SH-SY5Y (cell line): ENCODE data around the gene PRKCZ.

Experiments
- GATA2 ChIP-seq: IDR thresholded peaks from 2 replicates; pipeline ENCODE4 v1.6.1; 2011; ENCODE audit warnings: mild to moderate bottlenecking, low read depth, low read length
- GATA3 ChIP-seq: IDR thresholded peaks from 2 replicates; pipeline ENCODE4 v1.6.1; 2011; ENCODE audit warnings: low read depth, mild to moderate bottlenecking, low read length, moderate library complexity

Gene PRKCZ

GRCh38 chr1:2125350-2126211 lies 75.4 kb downstream of the PRKCZ start:
- TF ChIP-seq GATA3 = no peak
- TF ChIP-seq GATA2 = no peak

- TF ChIP-seq GATA3 = no peak
- TF ChIP-seq GATA2 = no peak
Measured at GRCh38 chr1:2126331-2127186, 76.3 kb downstream of the PRKCZ start.

GRCh38 chr1:2127187-2128145 lies 77.3 kb downstream of the PRKCZ start:
- TF ChIP-seq GATA2 (no peak), GATA3 (no peak)

GRCh38 chr1:2128189-2128901 lies 78.1 kb downstream of the PRKCZ start:
- TF ChIP-seq GATA2 (no peak), GATA3 (no peak)

- no peak for TF ChIP-seq GATA3
- no peak for TF ChIP-seq GATA2
Measured at GRCh38 chr1:2129256-2129943, 79.2 kb downstream of the PRKCZ start.

- TF ChIP-seq GATA3 (no peak), GATA2 (no peak)
Measured at GRCh38 chr1:2130156-2130555, 79.9 kb downstream of the PRKCZ start.

- TF ChIP-seq GATA2 (no peak), GATA3 (no peak)
Measured at GRCh38 chr1:2130871-2131289, 80.7 kb downstream of the PRKCZ start.

GRCh38 chr1:2132222-2133038 lies 82.2 kb downstream of the PRKCZ start:
- TF ChIP-seq GATA2 (no peak), GATA3 (no peak)

GRCh38 chr1:2133039-2133878 lies 83.0 kb downstream of the PRKCZ start:
- TF ChIP-seq GATA3 (no peak), GATA2 (no peak)

GRCh38 chr1:2133879-2134215 lies 83.6 kb downstream of the PRKCZ start:
- no peak for TF ChIP-seq GATA2
- no peak for TF ChIP-seq GATA3

- no peak for TF ChIP-seq GATA3
- no peak for TF ChIP-seq GATA2
Measured at GRCh38 chr1:2134266-2134620, 84.0 kb downstream of the PRKCZ start.
